Breast epithelium (tissue), 3 donors: ENCODE results near the gene GNA12.

ENCODE experiments used
- POLR2A ChIP-seq: fragments of 450-650 bp; IDR thresholded peaks from one replicate; pipeline ENCODE4 v1.6.1; 2016; ENCODE audit warnings: antibody characterized with exemption, mild to moderate bottlenecking, moderate library complexity
- TF ChIP-seq, protein P1 (sequence below), 3 donors: fragments of 450-650 bp; IDR thresholded peaks; one replicate each; pipeline ENCODE4 v1.5.1; 2016 to 2017; ENCODE audit warnings: antibody characterized with exemption in 3 of 3, mild to moderate bottlenecking in 3 of 3, moderate library complexity in 3 of 3

DNA sequence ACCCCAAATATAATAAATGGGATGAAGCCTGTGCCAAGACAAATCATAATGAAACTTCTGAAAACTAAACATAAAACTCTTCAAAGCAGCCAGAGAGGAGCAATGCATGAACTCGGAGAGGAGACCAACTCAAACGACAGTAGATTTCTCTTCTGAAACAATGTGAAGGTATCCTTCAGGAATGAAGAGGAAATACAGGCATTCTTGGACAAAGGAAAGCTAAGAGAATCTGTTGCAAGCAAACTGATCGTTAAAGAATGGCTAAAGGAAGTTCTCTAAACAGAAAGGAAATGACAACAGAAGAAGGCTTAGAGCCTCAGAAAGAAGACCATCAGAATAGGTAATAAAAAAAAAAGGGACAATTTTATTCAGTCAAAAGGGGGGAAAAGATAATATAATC is 6.6 kb downstream of the GNA12 start:
- TF ChIP-seq, protein P1, sequence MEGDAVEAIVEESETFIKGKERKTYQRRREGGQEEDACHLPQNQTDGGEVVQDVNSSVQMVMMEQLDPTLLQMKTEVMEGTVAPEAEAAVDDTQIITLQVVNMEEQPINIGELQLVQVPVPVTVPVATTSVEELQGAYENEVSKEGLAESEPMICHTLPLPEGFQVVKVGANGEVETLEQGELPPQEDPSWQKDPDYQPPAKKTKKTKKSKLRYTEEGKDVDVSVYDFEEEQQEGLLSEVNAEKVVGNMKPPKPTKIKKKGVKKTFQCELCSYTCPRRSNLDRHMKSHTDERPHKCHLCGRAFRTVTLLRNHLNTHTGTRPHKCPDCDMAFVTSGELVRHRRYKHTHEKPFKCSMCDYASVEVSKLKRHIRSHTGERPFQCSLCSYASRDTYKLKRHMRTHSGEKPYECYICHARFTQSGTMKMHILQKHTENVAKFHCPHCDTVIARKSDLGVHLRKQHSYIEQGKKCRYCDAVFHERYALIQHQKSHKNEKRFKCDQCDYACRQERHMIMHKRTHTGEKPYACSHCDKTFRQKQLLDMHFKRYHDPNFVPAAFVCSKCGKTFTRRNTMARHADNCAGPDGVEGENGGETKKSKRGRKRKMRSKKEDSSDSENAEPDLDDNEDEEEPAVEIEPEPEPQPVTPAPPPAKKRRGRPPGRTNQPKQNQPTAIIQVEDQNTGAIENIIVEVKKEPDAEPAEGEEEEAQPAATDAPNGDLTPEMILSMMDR (IDR thresholded peaks at IDR 0.05), result no peak
- TF ChIP-seq POLR2A, result no peak
